HS-5 (cell line): Measurements from ENCODE around the gene COL20A1.
A peak's percentile ranks its signal among the peaks of the same experiment; 100 is the strongest.

ENCODE experiments used
- DNase-seq: peaks from one replicate; pipeline ENCODE4 v3.0.0-alpha.2; 2012; ENCODE audit warnings: low read depth

COL20A1 gene

DNA sequence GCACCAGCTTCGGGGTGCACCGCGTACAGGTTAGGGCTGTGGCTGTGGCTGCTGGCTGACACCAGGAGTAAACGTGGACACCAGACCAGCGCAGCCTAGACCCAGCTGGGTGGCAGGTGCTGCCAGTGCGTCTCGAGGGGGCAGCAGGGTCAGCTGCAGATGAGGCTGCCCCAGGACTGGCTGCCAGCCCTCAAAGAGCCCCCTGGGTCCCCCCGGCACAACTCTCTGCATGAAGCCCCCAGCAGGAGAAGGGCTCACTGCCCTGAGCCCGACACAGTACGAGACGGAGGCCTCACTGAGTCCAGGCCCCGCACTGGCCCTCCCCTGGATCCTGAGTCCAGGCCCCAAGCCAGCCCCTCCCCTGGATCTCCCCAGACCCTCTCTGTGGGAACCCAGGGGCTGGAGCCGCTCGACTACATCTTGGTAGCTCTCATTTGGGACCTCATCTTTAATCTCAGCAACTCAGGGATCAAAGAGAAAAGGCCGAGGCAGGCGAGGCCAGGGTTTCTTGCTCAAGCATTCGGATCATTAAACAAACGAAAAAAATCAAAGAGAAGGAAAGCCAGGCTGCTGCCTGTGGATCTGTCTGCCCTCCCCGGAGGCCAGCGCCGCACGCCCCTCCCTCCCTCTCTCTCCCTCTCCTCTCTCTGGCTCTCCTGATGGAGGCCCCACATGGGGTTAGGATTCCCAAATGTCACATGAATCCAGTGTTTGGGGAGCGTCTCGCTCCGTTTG, 31.8 kb upstream of the COL20A1 start:
- DNase-seq: no peak

DNA sequence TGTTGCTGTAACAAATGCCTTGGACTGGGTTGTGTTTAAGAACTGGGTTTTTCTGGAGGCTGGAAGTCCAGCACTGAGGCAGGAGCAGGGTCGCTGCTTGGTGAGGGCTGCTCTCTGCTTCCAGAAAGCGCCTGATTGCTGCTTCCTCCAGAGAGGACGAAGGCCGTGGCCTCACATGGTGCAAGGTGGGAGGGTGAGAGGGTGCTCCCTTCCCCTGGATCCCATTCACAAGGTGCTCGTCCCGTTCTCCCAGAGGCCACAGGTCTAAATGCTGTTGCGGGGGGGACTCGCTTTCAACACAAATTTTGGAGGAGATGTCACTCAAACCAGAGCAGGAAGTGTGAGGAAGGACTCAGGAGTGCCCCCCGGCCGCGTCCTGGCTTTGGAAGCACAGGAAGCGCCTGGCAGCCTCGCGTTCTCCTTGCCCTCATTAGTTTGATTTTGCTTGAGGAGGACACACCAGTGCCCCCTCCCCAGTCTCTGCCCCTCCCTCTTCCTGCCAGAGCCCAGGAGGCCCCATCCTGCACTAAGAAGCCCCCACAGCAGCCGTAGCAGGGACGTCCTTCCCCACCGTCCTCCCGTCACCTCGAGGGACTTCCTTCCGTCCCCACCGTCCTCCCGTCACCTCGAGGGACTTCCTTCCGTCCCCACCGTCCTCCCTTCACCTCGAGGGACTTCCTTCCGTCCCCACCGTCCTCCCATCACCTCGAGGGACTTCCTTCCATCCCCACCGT, 31.0 kb upstream of the COL20A1 start:
- DNase-seq: no peak

GRCh38 chr20:63262836-63263235, 30.1 kb upstream of the COL20A1 start:
- no peak for DNase-seq

- DNase-seq: no peak
Measured at GRCh38 chr20:63264000-63264399, 29.0 kb upstream of the COL20A1 start.

GRCh38 chr20:63264519-63264918, 28.5 kb upstream of the COL20A1 start:
- no peak for DNase-seq

- DNase-seq: no peak
Measured at GRCh38 chr20:63265891-63266515, 27.0 kb upstream of the COL20A1 start.

DNA sequence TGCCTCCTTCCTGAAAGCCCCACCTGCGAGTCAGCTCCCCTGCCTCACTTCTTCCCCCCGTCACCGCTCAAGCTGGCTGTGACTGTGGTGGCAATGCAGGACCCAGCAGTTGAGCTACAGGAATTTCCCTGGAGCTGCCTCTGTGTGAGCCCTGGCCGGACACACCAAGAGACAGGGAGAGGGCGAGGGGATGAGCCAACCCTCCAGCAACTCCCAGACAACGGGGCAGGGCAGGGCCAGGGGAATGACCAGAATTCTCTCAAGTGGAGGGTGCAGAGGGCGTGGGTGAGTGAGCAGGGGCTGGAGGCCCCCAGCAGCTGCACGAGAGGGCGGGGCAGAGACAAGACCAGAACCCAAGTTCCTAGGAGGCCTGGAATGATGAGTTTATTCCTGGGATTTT, 25.3 kb upstream of the COL20A1 start:
- DNase-seq: no peak

GRCh38 chr20:63268256-63268655, 24.7 kb upstream of the COL20A1 start:
- DNase-seq: no peak

- DNase-seq: no peak
Measured at GRCh38 chr20:63268671-63269439, 24.1 kb upstream of the COL20A1 start.

GRCh38 chr20:63269724-63270123, 23.3 kb upstream of the COL20A1 start:
- DNase-seq: no peak

GRCh38 chr20:63270606-63271325, 22.2 kb upstream of the COL20A1 start:
- no peak for DNase-seq

DNA sequence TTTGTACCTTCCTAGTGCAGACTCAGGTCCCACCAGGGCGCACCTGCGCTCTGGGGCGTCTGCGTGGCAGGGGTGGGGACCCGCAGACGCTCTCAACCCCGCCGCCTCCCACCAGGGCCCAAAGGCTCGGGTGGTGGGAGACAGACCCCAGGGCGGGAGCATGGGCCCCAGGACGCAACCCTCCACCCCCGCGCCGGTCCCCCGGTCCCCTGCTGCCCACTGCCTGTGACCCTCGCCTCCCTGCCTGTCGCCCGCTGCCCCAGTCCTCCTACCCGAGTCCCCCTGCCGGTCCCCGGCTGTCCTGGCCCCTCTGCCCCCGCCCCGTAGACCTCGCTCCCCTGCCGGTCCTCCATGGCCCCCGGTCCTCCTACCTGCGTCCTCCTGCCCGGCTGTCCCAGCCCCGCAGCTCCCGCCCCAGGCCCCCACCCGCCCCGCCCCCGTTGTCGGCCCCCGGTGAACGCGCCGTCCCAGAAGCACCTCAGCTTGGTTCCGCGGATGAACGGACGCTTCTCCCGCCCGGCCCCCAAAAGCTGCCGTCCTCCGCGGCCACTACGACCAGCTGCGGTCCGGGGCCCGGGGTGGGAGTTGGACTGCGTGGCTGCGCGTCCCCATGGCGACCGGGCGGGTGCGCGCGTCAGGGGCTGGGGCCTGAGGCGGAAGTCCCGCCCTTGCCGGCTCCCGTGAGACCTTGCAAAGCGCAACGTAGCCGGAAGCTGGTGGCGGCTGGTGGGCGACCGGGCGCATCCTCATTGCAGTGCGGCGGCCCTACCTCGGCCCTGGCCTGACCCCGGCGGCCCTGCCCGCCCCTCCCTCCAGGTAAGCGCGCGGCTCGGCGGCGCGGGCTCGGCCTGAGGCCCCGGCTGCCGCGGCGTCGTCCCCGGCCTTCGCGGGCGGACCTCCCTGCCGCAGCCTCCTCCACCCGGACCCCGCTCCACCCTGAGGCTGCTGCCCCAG, 20.6 kb upstream of the COL20A1 start, which contains the start of gene ARFGAP1:
Gene ARFGAP1 (plus strand): TSS at position 709 of the 954 bp plus-strand sequence. CDS start 2,768 bp downstream, outside the sequence.
- DNase-seq: peak; percentile 32

GRCh38 chr20:63273059-63273579, 19.9 kb upstream of the COL20A1 start:
- DNase-seq: no peak

GRCh38 chr20:63273635-63274380, 19.2 kb upstream of the COL20A1 start:
- peak; percentile 74 for DNase-seq

GRCh38 chr20:63274381-63275228, 18.4 kb upstream of the COL20A1 start:
- DNase-seq: no peak

DNA sequence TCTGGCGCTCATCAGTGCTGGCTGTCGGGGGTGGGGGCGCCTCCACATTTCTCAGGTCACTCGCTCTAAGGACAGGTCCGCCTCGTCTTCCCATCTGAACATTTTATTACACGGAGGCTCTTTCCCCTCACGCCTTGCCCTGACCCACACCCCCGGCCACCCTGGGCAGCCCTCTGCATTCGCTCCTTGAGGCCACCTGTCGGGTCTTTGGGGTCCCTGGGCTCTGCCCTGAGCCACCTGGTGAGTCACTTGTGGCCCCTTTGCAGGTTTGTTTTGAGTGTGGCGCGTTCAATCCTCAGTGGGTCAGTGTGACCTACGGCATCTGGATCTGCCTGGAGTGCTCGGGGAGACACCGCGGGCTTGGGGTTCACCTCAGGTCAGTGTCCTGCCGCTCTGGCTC, 17.2 kb upstream of the COL20A1 start:
- no peak for DNase-seq

DNA sequence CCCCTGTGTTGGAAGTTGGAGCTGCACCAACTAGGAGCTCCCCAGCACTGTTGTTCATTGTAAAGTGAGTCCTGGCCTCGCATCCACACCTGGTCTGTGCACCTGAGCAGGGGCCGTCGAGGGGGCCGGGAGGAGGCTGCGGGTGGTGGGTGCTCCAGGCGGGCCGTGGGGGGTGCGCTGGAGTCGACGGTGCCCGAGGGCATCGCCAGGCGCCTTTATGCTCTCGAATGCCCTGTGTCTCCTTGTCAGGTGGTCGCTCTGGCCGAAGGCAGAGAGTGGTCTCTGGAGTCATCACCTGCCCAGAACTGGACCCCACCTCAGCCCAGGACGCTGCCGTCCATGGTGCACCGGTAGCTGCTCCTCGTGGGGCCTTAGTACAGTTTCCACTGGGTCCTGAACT, 16.0 kb upstream of the COL20A1 start:
- no peak for DNase-seq

GRCh38 chr20:63277466-63278272, 15.3 kb upstream of the COL20A1 start:
- no peak for DNase-seq
